ENCODE data around the gene CCDC171. TPM values are rescaled to one million over a fixed set of nuclear protein-coding genes. Genes with fewer than 3 reads are reported as not detected.

The CCDC171 gene
- total RNA-seq, 1 experiment from 2014 or later = 2.4 TPM

DNA sequence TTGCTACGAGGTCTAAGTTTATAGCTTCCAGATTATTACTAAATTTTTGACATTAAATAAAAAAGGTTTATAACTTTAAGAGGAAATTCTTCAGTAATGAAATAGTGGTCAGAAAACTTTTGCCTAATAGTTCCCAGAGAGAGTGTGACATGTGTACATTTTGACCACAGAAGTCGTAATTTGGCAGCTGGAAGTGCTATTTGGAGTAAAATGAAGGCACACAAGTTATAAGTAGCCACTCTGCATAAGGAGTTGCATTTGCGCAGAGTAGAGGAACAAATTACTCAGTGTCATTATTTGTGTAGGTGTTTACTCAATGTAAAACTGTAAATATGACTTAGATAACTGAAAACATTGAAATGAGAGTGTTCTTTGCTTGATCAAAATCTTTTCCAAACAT is 408.4 kb downstream of the CCDC171 start:
- H3K79me1 ChIP-seq (ENCODE audit: insufficient read depth, low read depth, low read length, poor library complexity, severe bottlenecking) = no peaks in the 10 kb centered on the region
- H2BK12ac ChIP-seq (ENCODE audit: insufficient read length, low read depth, low read length) = no peak overlapping the region
- no peak overlapping the region for H3K27ac ChIP-seq (ENCODE audit: insufficient read length, low read depth, low read length)
- H2AK5ac ChIP-seq (ENCODE audit: insufficient read length, low read length) = no peak overlapping the region
- no peak overlapping the region for H2BK15ac ChIP-seq (ENCODE audit: low read depth, low read length)
- H3K9ac ChIP-seq (ENCODE audit: extremely low read depth, insufficient read length, low read length) = no peak overlapping the region
- no peak overlapping the region for H3K4me2 ChIP-seq (ENCODE audit: insufficient read depth, insufficient read length, low read length)
- H4K91ac ChIP-seq (ENCODE audit: insufficient read length, low read depth, low read length) = no peak overlapping the region
- no peak overlapping the region for H4K5ac ChIP-seq (ENCODE audit: insufficient read length, low read depth, low read length)
- H3T11ph ChIP-seq (ENCODE audit: low read length) = no peak overlapping the region
- H3K56ac ChIP-seq (ENCODE audit: insufficient read length, low read depth, low read length) = no peak overlapping the region
- no peak overlapping the region for H3K18ac ChIP-seq (ENCODE audit: insufficient read length, low read depth, low read length)
- no peak overlapping the region for H3K23ac ChIP-seq (ENCODE audit: insufficient read length, low read depth, low read length)
- no peaks in the 10 kb centered on the region for H3K27me3 ChIP-seq (ENCODE audit: insufficient read depth, low read length)
- no peak overlapping the region for H2BK120ac ChIP-seq (ENCODE audit: low read depth, low read length, poor library complexity, severe bottlenecking)
- no peak overlapping the region for H3K4me3 Mint-ChIP-seq
- H3K14ac ChIP-seq (ENCODE audit: insufficient read depth, low read length) = no peak overlapping the region
- H4K20me1 ChIP-seq (ENCODE audit: control insufficient read depth, insufficient read depth, insufficient read length) = no peaks in the 10 kb centered on the region
- H3K9me3 ChIP-seq (ENCODE audit: control insufficient read depth, low read depth, low read length) = no peaks in the 10 kb centered on the region
- no peaks in the 10 kb centered on the region for H3K4me1 ChIP-seq (ENCODE audit: insufficient read depth, low read length)
- H3K9me3 Mint-ChIP-seq = no peaks in the 10 kb centered on the region
- H3K4me1 Mint-ChIP-seq = peaks cover 3 to 5% of the 10 kb centered on the region in 2 experiments; a peak in 2 of 4 replicates
- TF ChIP-seq, protein P1, sequence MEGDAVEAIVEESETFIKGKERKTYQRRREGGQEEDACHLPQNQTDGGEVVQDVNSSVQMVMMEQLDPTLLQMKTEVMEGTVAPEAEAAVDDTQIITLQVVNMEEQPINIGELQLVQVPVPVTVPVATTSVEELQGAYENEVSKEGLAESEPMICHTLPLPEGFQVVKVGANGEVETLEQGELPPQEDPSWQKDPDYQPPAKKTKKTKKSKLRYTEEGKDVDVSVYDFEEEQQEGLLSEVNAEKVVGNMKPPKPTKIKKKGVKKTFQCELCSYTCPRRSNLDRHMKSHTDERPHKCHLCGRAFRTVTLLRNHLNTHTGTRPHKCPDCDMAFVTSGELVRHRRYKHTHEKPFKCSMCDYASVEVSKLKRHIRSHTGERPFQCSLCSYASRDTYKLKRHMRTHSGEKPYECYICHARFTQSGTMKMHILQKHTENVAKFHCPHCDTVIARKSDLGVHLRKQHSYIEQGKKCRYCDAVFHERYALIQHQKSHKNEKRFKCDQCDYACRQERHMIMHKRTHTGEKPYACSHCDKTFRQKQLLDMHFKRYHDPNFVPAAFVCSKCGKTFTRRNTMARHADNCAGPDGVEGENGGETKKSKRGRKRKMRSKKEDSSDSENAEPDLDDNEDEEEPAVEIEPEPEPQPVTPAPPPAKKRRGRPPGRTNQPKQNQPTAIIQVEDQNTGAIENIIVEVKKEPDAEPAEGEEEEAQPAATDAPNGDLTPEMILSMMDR (conservative IDR thresholded peaks at IDR 0.05) = no peak
- H3K36me3 Mint-ChIP-seq (ENCODE audit: insufficient read depth in 1 of 3, low read depth in 3 of 3) = no peaks in the 10 kb centered on the region
- H2BK20ac ChIP-seq (ENCODE audit: low read depth, low read length, poor library complexity, severe bottlenecking) = no peak overlapping the region
- H4K8ac ChIP-seq (replicated peaks; ENCODE audit: insufficient read length, low read depth, low read length) = no peak overlapping the region
- no peaks in the 10 kb centered on the region for H3K23me2 ChIP-seq (ENCODE audit: insufficient read length, low read depth, low read length, poor library complexity, severe bottlenecking)
- no peak overlapping the region for H2BK5ac ChIP-seq (ENCODE audit: insufficient read length, low read length)
- H2AFZ ChIP-seq (ENCODE audit: low read length) = no peak overlapping the region
- no peaks in the 10 kb centered on the region for H3K27me3 Mint-ChIP-seq (ENCODE audit: low read depth)
- no peak overlapping the region for H3K4ac ChIP-seq (ENCODE audit: low read depth, low read length)
- no CpG with 5 or more reads among the region's 3 CpGs for WGBS (ENCODE audit: extremely low coverage, insufficient read length, low lambda C conversion rate)
- DNase-seq = no peak
- no peaks in the 10 kb centered on the region for H3K79me2 ChIP-seq (ENCODE audit: insufficient read depth, low read length)
- no peak overlapping the region for H3K27ac Mint-ChIP-seq

Measured in H9 (cell line).